ENCODE data around the gene AOPEP.

Gene AOPEP

GRCh38 chr9:94714494-94714893 lies 12.0 kb upstream of the AOPEP start:
- no peak for DNase-seq (ENCODE audit: low read depth in 1 of 2, low spot score in 1 of 2)

- no peak for DNase-seq (ENCODE audit: low read depth in 1 of 2, low spot score in 1 of 2)
Measured at GRCh38 chr9:94717761-94718160, 8.7 kb upstream of the AOPEP start.

- no peak for DNase-seq (ENCODE audit: low read depth in 1 of 2, low spot score in 1 of 2)
Measured at GRCh38 chr9:94718936-94719335, 7.6 kb upstream of the AOPEP start.

- DNase-seq (ENCODE audit: low read depth in 1 of 2, low spot score in 1 of 2): no peak
Measured at GRCh38 chr9:94719878-94720277, 6.6 kb upstream of the AOPEP start.

GRCh38 chr9:94720846-94721549 lies 5.5 kb upstream of the AOPEP start:
- no peak for DNase-seq (ENCODE audit: low read depth in 1 of 2, low spot score in 1 of 2)

GRCh38 chr9:94721754-94722153 lies 4.7 kb upstream of the AOPEP start:
- no peak for DNase-seq (ENCODE audit: low read depth in 1 of 2, low spot score in 1 of 2)

- DNase-seq (ENCODE audit: low read depth in 1 of 2, low spot score in 1 of 2): no peak
Measured at GRCh38 chr9:94725293-94725692, 1.2 kb upstream of the AOPEP start.

GRCh38 chr9:94728719-94729118 lies 2.2 kb downstream of the AOPEP start:
- no peak for DNase-seq (ENCODE audit: low read depth in 1 of 2, low spot score in 1 of 2)

GRCh38 chr9:94729199-94729598 lies 2.7 kb downstream of the AOPEP start:
- DNase-seq (ENCODE audit: low read depth in 1 of 2, low spot score in 1 of 2): no peak

- no peak for DNase-seq (ENCODE audit: low read depth in 1 of 2, low spot score in 1 of 2)
Measured at GRCh38 chr9:94734054-94734754, 7.7 kb downstream of the AOPEP start.

- DNase-seq (ENCODE audit: low read depth in 1 of 2, low spot score in 1 of 2): no peak
Measured at GRCh38 chr9:94736759-94737158, 10.3 kb downstream of the AOPEP start.

- DNase-seq (ENCODE audit: low read depth in 1 of 2, low spot score in 1 of 2): no peak
Measured at GRCh38 chr9:94740145-94740840, 13.8 kb downstream of the AOPEP start.

GRCh38 chr9:94741866-94742265 lies 15.4 kb downstream of the AOPEP start:
- DNase-seq (ENCODE audit: low read depth in 1 of 2, low spot score in 1 of 2): no peak

GRCh38 chr9:94743035-94743954 lies 16.8 kb downstream of the AOPEP start:
- DNase-seq (ENCODE audit: low read depth in 1 of 2, low spot score in 1 of 2): no peak

- DNase-seq (ENCODE audit: low read depth in 1 of 2, low spot score in 1 of 2): no peak
Measured at GRCh38 chr9:94745806-94746540, 19.5 kb downstream of the AOPEP start.

GRCh38 chr9:94746541-94747370 lies 20.3 kb downstream of the AOPEP start:
- no peak for DNase-seq (ENCODE audit: low read depth in 1 of 2, low spot score in 1 of 2)

GRCh38 chr9:94754976-94755475 lies 28.5 kb downstream of the AOPEP start:
- no peak for DNase-seq (ENCODE audit: low read depth in 1 of 2, low spot score in 1 of 2)

GRCh38 chr9:94757158-94757557 lies 30.7 kb downstream of the AOPEP start:
- DNase-seq (ENCODE audit: low read depth in 1 of 2, low spot score in 1 of 2): no peak

- no peak for DNase-seq (ENCODE audit: low read depth in 1 of 2, low spot score in 1 of 2)
Measured at GRCh38 chr9:94758031-94758430, 31.5 kb downstream of the AOPEP start.
